ENCODE measurements around the gene ERICH2.

Gene ERICH2

DNA sequence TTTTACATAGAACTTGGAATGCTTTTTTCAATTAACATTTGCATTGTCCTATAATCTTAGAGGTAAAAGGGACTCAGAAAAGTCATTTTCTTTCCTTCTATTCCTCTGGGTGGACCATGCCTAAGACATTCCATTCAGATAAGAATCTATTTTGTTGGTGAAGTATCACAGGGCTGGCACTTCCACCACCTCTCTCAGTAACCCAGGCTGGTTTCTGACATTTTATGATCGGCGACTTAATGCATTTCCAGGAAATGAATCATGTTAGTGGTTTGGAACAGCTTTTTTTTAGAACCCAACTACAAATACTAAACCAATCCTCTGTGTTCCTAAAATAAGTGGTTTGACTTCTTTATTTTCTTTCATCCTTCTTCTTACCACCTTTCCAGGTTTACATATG lies 73.5 kb downstream of the ERICH2 start:
- no peak for DNase-seq

DNA sequence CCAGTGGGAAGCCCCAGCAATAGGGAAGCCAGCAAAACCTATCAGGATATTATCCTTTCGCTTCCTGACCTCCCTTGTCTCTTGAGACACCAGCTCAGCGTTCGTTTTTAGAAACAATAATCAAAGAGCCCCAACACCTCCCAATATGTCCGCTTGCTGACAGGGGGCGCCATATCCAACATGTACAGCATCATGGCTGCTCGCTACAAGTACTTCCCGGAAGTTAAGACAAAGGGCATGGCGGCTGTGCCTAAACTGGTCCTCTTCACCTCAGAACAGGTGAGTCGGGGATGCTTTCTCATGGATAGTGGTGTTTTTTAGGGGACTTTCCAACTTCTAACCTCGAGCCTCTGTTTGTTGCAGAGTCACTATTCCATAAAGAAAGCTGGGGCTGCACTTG lies 75.2 kb downstream of the ERICH2 start:
- no peak for DNase-seq

DNA sequence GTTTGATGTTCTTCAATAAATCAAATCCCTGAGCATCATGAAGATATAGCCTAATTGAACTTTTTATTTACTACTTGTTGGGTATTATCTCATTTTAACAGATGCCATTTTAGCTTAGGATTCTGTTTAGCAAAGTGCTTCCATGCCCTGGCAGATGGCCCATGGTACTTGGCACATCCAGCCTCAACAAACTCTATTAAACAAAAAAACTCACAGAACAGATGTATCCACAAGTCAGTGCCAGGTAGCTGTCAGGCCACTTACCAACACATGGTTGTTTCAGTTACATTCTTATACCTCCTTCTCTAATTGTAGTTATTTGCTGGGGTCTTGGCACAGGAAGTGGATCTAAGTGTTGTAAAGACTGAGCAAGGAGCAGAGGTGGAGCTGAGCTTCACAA lies 76.1 kb downstream of the ERICH2 start:
- DNase-seq, result no peak

DNA sequence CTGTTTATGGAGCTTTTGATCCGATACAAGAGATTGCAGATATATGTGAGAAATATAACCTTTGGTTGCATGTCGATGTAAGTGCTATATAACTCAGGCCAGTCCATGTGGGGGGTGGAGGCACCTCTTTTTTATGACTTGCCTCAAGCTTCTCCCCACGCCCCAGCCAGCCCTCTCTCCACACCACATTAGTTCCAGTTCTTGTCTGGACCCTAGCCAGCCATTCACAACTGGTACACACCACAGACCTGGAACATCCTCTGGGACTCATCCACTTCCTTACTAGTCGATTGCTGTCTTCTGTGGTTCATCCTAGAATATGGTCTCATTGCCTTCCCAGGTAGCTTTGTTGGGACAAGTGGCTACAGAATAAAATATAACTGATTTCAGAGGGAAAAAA lies 77.5 kb downstream of the ERICH2 start:
- DNase-seq, result no peak
